Hindlimb muscle (tissue), 1 donor: Measurements from ENCODE around the gene IRX3. TPM values are rescaled to one million over a fixed set of nuclear protein-coding genes. Genes with fewer than 3 reads are reported as not detected.

Source experiments
- DNase-seq: peaks from one replicate; pipeline ENCODE4 v3.0.0-alpha.2; 2013
- polyA plus RNA-seq: library from polyadenylated mRNA; unstranded; fragments of 120-200 nt; gene quantifications from one replicate; pipeline ENCODE4 v1.2.1, GENCODE V29; 2013; ENCODE audit not compliant: insufficient read length

Gene IRX3
- polyA plus RNA-seq, result 12.3 TPM

DNA sequence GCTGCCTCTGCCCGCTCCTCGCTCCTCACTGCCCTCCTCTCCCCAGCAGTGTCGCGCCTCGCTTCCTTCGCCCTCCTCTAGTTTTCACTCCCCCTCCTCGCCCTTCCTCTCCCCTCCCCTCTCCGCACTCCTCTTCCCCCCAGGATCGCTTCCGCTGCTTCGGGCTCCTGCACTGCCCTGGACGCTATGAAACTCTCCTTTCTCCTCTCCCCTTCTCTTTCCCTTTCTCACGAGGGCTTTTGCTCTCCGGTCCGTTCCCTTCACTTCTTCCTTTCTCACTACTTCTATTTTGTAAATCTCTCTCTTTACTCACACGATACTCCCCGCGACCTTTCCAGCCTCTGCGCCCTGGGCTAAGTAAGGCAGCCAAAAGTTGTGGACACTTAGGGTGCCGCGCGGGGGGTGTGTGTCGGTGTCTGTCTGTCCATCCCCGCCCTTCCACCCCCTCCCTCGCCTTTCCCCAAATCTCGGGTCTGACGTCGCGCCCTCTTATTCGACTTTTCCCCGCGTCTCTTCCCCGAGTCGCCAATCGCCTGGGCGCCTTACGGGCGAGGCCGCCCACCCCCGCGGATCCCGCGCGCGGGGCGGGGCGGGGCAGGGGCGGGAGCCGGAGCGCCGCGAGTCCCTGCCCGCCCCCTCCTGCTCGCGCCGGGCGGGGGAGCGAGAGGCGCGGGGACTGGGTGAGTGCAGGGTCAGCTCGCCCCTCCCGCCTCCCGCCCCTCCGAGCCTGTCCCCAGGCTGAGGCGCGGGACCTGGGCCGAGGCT is at the start of gene IRX3:
Gene IRX3 (minus strand): TSS at position 422 of the 765 bp plus-strand sequence. CDS start 737 bp downstream, outside the sequence.
- DNase-seq, result peak; percentile 82

DNA sequence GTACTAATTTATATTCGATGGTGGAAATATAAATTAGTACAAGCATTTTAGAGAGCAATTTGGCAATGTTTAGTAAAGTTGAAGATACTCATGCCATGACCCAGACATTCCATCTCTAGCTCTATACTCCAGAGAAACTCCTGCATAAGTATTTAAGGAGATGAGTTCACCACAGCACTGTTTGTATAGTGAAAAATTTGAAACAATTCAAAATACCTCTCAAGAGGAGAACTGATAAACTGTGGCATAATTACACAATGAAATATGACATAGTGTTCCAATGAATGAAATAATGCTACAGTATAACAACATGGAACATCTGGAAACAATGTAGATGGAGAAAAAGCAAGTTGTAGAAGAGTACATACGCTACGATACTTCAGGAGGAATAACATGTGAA is 48.6 kb upstream of the IRX3 start:
- DNase-seq, result no peak

DNA sequence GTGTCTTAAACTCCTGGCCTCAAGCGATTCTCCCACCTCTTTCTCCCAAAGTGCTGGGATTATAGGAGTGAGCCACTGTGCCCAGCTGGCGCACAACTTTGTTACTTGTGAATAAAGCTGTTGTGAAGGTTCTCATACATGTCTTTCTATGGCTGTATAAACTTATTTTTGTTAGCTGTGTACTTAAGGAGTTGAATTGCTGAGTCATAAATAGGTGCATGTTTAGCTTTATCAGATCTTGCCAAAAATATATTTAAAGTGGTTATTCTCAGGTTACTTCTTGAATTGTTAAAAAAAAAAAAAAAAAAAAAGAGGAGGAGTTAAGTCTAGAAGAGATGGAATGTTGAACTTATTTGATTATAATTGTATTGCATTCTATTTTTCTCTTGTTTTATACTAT is 47.6 kb upstream of the IRX3 start:
- DNase-seq, result no peak

GRCh38 chr16:54331241-54332002 is 44.8 kb upstream of the IRX3 start:
- DNase-seq, result no peak

- DNase-seq, result no peak
Observed at GRCh38 chr16:54327609-54328008, 41.0 kb upstream of the IRX3 start.

GRCh38 chr16:54326266-54326662 is 39.7 kb upstream of the IRX3 start:
- DNase-seq, result no peak

DNA sequence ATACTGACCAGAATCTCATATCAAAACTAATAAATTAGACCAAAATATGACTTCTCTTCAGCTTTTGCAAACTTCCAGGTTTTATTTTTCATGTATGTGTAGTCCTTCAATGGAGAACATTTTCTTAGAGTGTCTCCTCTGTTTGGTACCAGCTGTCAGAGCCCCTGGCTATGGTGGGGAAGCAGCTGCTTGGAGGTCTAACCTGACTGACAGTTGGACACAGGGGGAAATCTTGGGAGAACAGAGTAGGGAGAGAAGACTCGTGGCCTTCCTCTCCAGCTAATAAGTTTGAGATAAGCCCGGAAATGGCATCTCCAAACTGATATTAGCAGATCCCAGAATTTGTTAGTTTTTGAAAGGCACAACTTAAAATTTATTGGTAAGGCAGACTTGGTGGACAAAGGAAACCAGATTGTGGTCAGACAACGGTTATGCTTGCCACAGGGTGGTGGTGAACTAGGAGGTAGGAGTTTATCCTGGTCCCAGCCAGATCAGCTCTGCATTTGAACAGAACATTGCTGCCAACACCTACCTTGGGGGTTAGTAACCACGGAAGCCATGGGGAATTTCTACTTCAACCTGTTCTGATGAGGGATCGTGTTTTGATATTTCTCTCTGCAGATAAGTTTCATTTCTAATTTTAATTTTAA is 39.2 kb upstream of the IRX3 start:
- DNase-seq, result no peak

- no peak for DNase-seq
Observed at GRCh38 chr16:54324716-54325115, 38.1 kb upstream of the IRX3 start.

DNA sequence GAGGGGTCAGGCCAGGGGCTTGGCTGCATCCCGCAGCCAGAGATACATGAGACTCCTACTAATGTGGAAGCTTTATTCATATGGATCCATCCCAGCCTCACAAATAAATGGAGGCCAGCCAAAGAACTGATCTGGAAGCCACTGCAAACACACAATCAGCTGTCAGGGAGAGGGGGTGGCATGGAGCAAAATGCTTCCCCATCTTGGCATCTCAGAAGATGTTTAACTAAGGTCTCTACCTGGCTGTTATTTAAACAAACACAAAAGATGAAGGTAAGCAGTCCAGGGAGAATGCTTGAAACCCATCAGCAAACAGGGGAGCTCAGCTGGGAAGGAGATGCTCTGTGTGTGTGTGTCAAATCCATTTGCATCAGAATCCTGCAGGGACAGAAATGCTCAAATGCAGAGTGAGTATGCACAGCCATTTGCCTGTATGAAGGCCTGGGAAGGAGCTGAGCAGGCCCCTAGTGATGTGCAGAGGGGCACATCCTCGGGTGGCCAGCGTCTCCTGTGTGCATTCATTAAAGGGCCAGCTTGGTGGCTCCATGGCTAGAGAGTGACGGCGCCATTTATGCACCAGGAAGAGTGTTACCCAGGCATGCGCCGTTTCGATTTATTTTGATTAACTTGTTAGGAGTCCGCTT is 34.2 kb upstream of the IRX3 start:
- no peak for DNase-seq

DNA sequence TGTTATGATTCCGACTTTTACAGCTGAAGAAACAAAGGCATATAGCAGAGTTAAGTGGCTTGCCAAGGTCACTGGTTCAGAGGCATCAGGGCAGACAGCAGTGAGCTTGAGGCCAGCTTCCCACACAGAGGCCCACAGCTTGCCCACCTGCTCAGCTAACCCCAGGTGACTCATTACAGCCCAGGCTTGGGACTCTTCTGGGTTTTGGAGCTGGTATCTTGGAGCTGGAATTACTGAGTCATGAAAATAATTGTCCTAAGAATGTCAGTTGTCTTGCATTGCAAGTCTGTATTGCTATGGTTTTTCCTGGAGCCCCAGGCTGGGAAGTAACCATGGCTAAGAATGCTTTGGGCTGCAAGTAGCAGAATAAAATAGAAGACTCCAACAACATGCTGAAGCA is 32.4 kb upstream of the IRX3 start:
- no peak for DNase-seq

- DNase-seq, result no peak
Observed at GRCh38 chr16:54317101-54317611, 30.6 kb upstream of the IRX3 start.

DNA sequence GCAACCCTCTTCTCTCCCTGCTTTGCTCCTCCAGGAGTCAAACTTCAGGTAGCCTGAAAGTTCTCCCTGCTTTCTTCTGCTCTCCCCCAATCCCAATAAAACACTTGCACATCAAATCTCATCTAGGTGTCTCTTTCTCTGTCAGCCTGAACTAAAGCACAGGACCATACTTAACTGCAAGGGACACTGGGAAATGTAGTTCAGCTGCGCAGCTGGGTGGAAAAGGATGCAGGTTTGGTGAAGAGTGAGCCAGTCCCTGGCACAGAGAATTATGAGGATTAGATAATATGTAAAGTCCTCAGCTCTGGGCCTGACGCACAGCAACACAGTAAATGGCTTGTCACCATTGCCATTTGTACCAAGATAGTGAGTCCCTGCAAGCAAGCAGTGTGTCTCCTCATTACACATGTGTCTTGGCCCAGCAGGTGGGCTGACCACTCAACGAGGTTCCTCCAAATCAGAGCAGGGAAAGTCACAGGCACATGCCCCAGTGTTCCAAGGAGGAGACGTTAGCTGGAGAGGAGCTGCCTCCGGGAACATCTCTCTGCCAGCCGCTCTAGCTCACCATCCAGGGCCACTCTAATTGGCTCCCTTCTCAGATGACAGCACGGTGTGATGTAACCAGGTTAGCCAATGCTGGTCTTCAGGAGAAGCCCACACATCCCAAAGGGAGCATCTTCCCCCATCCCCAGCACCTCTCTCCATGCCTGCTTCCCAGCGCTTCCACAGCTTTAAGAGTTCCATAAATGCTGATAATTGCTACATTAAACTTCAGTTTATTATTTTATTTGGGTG is 29.7 kb upstream of the IRX3 start:
- no peak for DNase-seq

DNA sequence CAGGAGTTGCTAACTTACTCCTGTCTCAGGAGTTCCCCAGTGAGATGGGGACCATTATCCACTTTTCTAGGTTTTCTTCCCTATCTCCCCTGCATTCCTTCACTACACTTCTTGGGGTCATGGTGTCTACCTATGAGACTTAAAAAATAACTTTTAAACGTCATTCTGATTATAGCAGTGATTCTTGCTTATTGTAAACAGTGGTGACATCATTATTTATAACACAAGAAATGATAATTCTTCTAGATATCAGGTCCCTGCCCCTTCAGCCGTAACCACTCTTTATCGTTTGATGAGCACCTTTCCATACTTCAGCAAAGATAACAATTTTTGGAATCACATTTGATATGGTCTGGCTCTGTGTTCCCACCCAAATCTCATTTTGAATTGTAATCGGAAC is 27.2 kb upstream of the IRX3 start:
- DNase-seq, result no peak

GRCh38 chr16:54312502-54312991 is 26.0 kb upstream of the IRX3 start:
- DNase-seq, result no peak

GRCh38 chr16:54309341-54309740 is 22.8 kb upstream of the IRX3 start:
- DNase-seq, result no peak

GRCh38 chr16:54305080-54305479 is 18.5 kb upstream of the IRX3 start:
- DNase-seq, result no peak

- DNase-seq, result no peak
Observed at GRCh38 chr16:54303613-54304012, 17.0 kb upstream of the IRX3 start.

- DNase-seq, result no peak
Observed at GRCh38 chr16:54297154-54297553, 10.6 kb upstream of the IRX3 start.

DNA sequence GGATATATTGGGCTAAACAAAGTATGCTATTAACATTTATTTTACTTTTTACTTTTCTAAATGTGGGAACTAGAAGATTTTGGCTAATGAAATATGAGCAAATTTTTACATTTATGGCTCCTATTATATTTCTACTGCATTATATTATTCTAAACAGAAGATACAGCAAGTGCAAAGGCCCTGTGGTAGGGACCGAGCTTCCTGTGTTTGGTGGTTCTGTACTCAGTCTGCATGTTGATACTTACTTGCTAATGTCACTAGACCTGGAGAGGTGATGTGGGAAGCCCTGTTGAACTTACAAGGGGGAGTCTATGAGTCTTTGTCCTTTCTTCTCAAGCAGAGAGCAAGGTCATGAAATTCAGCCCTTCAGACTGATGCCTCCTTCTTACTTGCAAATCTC is 10.0 kb upstream of the IRX3 start:
- no peak for DNase-seq

- DNase-seq, result no peak
Observed at GRCh38 chr16:54291656-54292487, 5.3 kb upstream of the IRX3 start.
